Gastroesophageal sphincter (tissue), 3 donors: ENCODE results near the gene PELI2.

Source experiments
- CTCF ChIP-seq, 4 experiments: fragments of 200-600 bp in 2 of 4; fragments of 450-650 bp in 2 of 4; sonication (generic) in 1 of 4; IDR thresholded peaks; one replicate each; pipeline ENCODE4 v1.5.1; 2017 to 2019; ENCODE audit warnings: antibody characterized with exemption in 4 of 4, mild to moderate bottlenecking in 2 of 4, moderate library complexity in 2 of 4
- POLR2A ChIP-seq, 2 donors: fragments of 450-650 bp; IDR thresholded peaks; one replicate each; pipeline ENCODE4 v1.6.1; 2017; ENCODE audit warnings: antibody characterized with exemption in 2 of 2, mild to moderate bottlenecking in 2 of 2, moderate library complexity in 1 of 2
- POLR2AphosphoS5 ChIP-seq: sonication (generic); formaldehyde crosslinking; IDR thresholded peaks from one replicate; pipeline ENCODE4 v1.6.1; 2017; ENCODE audit warnings: antibody characterized with exemption

GRCh38 chr14:56138928-56139327 is 20.7 kb downstream of the PELI2 start:
- TF ChIP-seq CTCF (IDR thresholded peaks at IDR 0.05) (no peak), POLR2A (IDR thresholded peaks at IDR 0.05) (no peak), POLR2AphosphoS5 (no peak)
